Heart left ventricle (tissue), 13 donors: ENCODE measurements around the gene NLGN3.

Experiments
- CTCF ChIP-seq, 12 donors: fragments of 200-600 bp; sonication (generic) in 4 of 12; IDR thresholded peaks; one replicate each; pipeline versions ENCODE4 v1.5.0 to v1.8.0; 2018 to 2022; ENCODE audit warnings: antibody characterized with exemption in 12 of 12, mild to moderate bottlenecking in 5 of 12
- POLR2A ChIP-seq, 2 donors: fragments of 450-650 bp; IDR thresholded peaks; one replicate each; pipeline ENCODE4 v1.6.1; 2017; ENCODE audit warnings: antibody characterized with exemption in 2 of 2, mild to moderate bottlenecking in 2 of 2, moderate library complexity in 2 of 2
- donor health status: ischemic (EF 13 %, LVEDD 7.1; RV severe dilation, severe dysfunction).
- donor health status: DM: no; HTN: yes; CAD: no.
- donor health status: DM: no; HTN: no; CAD: no.
- donor health status: ischemic (EF 25% LVEDD 6.9; RV normal size, moderate dysfunction).
- donor health status: ischemic (EF 25% LVEDD 5.7; RV mildly dilated, moderate dysfunction).
- donor health status: ischemic (EF 35%, LVEDD 5.7; RV mildly dilated, moderate dysfunction).
- donor health status: nonischemic (EF 11% LVEDD 7.7; RV severe dilation, severe dysfunction).
- donor health status: DM: yes; HTN: yes; CAD: no.
- donor health status: PGD.
- donor health status: ischemic (EF 29% LVEDD 5.4; RV normal size, mild dysfunction).
- donor health status: nonischemic (EF 23%, LVEDD 6.1; RV moderate dilation, normal function).

GRCh38 chrX:71144651-71145050 is at the start of gene NLGN3:
- no peak for TF ChIP-seq CTCF (IDR thresholded peaks at IDR 0.05)
- no peak for TF ChIP-seq POLR2A (IDR thresholded peaks at IDR 0.05)
